Fibroblast of the aortic adventitia (primary cell): ENCODE results near the gene MEA1. TPM values are rescaled to one million over a fixed set of nuclear protein-coding genes. Genes with fewer than 3 reads are reported as not detected.

Experiments
- DNase-seq: peaks from one replicate; pipeline ENCODE4 v3.0.0-alpha.2; 2010; ENCODE audit warnings: low read depth
- H3K4me3 ChIP-seq: 2 replicates; pipeline ENCODE4 v1.5.1; 2011; ENCODE audit warnings: low read depth, mild to moderate bottlenecking, control low read depth, low read length, moderate library complexity
- total RNA-seq: library from RNA; depleted of rRNA; stranded (reverse); fragments of >200 nt; gene quantifications from 2 replicates; pipeline ENCODE4 v1.2.3, GENCODE V29; 2012; ENCODE audit warnings: low replicate concordance
- TF ChIP-seq, protein P1 (sequence below): IDR thresholded peaks from 2 replicates; pipeline ENCODE4 v1.5.1; 2011; ENCODE audit warnings: mild to moderate bottlenecking, low read length, control low read depth, inconsistent platforms; ENCODE audit not compliant: insufficient read depth

The MEA1 gene
- total RNA-seq, 1 donor = 71.8 TPM

DNA sequence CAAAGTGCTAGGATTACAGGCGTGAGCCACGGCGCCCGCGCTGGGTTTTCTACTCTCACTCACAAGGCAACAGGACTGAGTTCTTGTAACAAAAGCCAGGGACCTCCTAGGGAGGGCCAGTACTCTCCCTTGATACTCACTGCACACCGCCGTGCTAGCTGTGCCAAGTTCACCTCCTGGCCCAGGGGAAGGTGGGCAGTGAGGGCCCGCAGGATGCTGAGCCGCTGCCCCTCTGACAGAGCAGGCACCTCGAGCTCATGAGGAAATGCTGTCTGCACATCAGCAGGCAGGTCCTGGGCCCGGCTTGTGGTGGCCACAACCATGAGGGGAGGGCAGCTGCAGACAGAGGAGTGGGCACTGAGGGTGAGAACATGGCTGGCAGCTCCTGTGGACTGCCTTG lies 46.5 kb downstream of the MEA1 start:
- no peak overlapping the region for H3K4me3 ChIP-seq
- TF ChIP-seq, protein P1, sequence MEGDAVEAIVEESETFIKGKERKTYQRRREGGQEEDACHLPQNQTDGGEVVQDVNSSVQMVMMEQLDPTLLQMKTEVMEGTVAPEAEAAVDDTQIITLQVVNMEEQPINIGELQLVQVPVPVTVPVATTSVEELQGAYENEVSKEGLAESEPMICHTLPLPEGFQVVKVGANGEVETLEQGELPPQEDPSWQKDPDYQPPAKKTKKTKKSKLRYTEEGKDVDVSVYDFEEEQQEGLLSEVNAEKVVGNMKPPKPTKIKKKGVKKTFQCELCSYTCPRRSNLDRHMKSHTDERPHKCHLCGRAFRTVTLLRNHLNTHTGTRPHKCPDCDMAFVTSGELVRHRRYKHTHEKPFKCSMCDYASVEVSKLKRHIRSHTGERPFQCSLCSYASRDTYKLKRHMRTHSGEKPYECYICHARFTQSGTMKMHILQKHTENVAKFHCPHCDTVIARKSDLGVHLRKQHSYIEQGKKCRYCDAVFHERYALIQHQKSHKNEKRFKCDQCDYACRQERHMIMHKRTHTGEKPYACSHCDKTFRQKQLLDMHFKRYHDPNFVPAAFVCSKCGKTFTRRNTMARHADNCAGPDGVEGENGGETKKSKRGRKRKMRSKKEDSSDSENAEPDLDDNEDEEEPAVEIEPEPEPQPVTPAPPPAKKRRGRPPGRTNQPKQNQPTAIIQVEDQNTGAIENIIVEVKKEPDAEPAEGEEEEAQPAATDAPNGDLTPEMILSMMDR = no peak
- DNase-seq = no peak

DNA sequence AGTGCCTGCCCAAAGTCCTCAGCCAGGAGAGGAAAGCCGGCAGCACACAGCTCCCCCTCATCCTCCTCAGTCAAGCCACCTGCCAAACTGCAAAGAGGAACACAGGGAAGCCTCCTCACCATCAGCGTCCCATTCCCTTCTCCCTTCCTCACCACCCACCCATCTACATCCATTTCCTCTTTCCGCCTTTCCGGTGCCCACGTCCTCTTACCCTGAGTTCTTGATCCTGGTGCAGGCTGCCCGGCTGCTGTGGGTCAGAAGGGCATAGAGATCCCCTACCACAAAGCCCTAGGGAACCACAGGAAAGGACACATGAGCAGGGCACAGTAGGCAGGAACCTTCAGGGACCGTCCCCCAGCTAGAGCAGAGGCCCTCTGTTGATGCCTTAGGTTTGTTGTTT lies 47.2 kb downstream of the MEA1 start:
- H3K4me3 ChIP-seq = no peak overlapping the region
- no peak for DNase-seq
- TF ChIP-seq, protein P1 = no peak

DNA sequence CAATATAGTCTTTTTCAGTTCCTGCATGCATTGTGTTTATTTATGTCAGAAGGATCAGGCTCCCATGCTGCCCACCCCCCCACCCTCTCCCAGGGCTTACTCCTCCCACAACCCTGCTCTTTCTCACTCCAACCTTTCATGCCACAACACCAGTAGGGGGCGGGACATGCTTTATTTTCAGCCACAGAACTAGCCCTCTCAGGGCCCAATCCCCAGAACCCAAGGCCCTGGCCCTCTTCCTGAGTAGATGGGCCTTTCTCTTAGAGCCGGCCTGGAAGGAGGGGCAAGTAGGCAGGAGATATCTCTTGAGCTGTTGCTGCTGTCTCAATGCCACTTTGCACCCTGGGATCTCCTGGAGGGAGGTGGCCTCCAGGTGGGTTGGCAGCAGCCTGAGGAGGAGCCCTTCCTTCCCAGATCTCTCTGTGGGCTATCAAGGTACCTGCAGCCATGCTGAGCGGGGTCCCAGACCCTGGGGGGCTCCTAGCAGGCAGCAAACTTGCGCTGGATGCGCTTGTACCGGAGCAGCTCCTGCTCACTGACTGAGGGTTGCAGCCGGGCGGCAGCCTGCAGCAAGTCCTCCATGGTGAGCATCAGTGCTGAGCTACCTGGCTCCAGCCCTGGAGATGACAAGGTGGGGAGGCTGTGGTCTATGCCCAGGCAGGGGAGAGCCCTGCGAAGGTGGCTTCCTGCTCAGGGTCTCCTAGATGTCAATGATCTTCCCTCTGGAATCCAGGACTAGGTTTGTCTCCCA lies 49.7 kb downstream of the MEA1 start:
- H3K4me3 ChIP-seq = no peak overlapping the region
- DNase-seq = peak; percentile 45
- TF ChIP-seq, protein P1 = peak; percentile 29

DNA sequence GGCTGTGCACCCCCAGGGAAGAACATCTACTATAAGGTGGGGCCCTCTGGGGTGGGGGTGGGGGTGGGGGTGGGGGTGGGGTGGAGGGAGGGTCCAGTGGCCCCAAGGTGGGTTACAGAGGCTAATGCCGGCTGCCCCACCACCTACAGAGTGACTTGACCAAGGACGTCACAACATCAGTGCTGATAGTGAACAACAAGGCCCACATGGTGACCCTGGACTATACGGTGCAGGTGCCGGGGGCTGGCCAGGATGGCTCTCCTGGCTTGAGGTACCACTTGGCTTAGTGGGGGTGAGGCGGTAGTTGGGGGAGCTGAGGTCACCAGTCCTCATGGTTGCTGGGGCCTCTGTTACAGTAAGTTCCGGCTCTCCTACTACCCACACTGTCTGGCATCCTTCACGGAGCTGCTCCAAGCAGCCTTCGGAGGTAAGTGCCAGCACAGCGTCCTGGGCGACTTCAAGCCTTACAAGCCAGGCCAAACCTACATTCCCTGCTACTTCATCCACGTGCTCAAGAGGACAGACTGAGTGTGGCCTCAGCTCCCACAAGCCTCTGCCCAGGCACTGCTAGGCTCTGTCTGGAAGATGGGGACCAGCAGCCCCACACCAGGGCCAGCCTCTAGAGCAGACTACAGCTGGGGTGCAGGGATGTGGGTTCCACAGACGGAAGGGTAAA lies 50.4 kb downstream of the MEA1 start:
- DNase-seq = no peak
- TF ChIP-seq, protein P1 = no peak
- H3K4me3 ChIP-seq = no peak overlapping the region

DNA sequence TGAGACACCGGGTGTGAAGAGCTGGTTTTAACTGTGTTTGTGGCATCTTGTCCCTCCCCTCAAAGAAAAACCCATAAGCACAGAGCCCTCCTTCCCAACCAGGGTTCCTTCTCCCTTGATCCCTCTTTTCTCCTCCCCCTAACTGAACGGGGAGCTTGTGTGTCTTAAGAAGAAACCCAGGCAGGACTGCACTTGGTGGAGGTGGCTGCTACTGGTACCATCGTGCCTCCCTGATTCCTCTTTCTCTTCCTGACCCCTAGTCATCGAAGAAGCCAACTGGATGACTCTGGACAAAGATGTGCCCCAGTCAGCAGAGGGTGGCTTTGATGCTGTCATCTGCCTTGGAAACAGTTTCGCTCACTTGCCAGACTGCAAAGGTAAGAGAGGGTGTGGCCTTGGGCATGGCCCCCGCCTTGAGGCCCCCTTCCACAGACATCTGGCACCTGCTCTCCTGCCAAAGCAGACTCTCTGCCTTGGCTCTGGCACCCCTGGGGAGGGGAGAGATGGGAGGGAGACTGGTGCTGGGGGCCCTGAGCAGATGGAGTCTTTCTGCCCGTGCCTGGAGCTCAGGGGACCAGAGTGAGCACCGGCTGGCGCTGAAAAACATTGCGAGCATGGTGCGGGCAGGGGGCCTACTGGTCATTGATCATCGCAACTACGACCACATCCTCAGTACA lies 51.1 kb downstream of the MEA1 start:
- no peak overlapping the region for H3K4me3 ChIP-seq
- DNase-seq = no peak
- TF ChIP-seq, protein P1 = no peak

DNA sequence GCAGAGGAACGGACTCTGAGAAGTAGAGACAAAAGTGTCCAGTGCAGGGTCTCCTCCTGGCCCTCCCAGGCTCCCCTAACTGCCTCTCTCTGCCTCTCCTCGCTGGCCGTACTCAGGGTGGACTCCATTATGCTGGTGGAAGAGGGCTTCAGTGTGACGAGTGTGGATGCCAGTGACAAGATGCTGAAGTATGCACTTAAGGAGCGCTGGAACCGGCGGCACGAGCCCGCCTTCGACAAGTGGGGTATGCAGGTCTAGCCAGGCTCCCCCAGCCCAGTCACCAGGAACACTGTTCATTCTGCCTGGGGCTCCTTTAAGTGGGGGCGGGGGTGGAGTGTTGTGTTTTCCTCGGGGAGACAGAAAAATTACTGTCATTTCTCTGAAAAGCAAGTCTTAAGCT lies 51.6 kb downstream of the MEA1 start:
- H3K4me3 ChIP-seq = no peak overlapping the region
- TF ChIP-seq, protein P1 = no peak
- no peak for DNase-seq

Other genes starting within 250 kb of the MEA1 start
- gene BICRAL, start 231.9 kb downstream of the MEA1 start, total RNA-seq = 7.7 and 15.8 TPM in 2 replicates
- gene RPL7L1, start 134.3 kb downstream of the MEA1 start, total RNA-seq = 74.7 and 102 TPM in 2 replicates
- not detected in 2 replicates for gene PTCRA, start 97.9 kb downstream of the MEA1 start, total RNA-seq
- 23.2 and 45.6 TPM in 2 replicates for gene CNPY3, start 84.5 kb downstream of the MEA1 start, total RNA-seq
- 0.25 and 0.36 TPM in 2 replicates for gene GNMT, start 53.2 kb downstream of the MEA1 start, total RNA-seq
- gene PEX6, start 34.8 kb downstream of the MEA1 start, total RNA-seq = 19.3 and 39.4 TPM in 2 replicates
- gene PPP2R5D, start 29.4 kb downstream of the MEA1 start, total RNA-seq = 46.9 and 60.9 TPM in 2 replicates
- 27.0 and 78.1 TPM in 2 replicates for gene KLHDC3, start 303 bp upstream of the MEA1 start, total RNA-seq
- 46.9 and 86.6 TPM in 2 replicates for gene RRP36, start 7.7 kb upstream of the MEA1 start, total RNA-seq
- 28.0 and 31.6 TPM in 2 replicates for gene CUL7, start 39.9 kb upstream of the MEA1 start, total RNA-seq
- 11.9 and 18.7 TPM in 2 replicates for gene MRPL2, start 45.5 kb upstream of the MEA1 start, total RNA-seq
- gene KLC4, start 45.7 kb upstream of the MEA1 start, total RNA-seq = 11.3 and 15.3 TPM in 2 replicates
- gene PTK7, start 62.4 kb upstream of the MEA1 start, total RNA-seq = 44.6 and 102 TPM in 2 replicates
- gene SRF, start 157.3 kb upstream of the MEA1 start, total RNA-seq = 17.5 and 17.9 TPM in 2 replicates
- gene CUL9, start 168.2 kb upstream of the MEA1 start, total RNA-seq = 22.8 and 28.7 TPM in 2 replicates
- gene DNPH1, start 215.5 kb upstream of the MEA1 start, total RNA-seq = 46.2 and 65.2 TPM in 2 replicates
- gene TTBK1, start 229.5 kb upstream of the MEA1 start, total RNA-seq = not detected in 2 replicates